GM10266 (cell line): ENCODE data around the gene PMP22.
A peak's percentile ranks its signal among the peaks of the same experiment; 100 is the strongest.

Source experiments
- DNase-seq: peaks from one replicate; pipeline ENCODE4 v3.0.0; 2012; ENCODE audit errors: extremely low spot score
- CTCF ChIP-seq: IDR thresholded peaks from 2 replicates; pipeline ENCODE4 v1.5.1; 2012; ENCODE audit warnings: mild to moderate bottlenecking, low read depth; ENCODE audit not compliant: control insufficient read depth, insufficient read depth; ENCODE audit errors: missing control alignments

PMP22 gene

GRCh38 chr17:15262291-15263205 lies 2.6 kb downstream of the PMP22 start:
- no peak for TF ChIP-seq CTCF
- no peak for DNase-seq

- no peak for TF ChIP-seq CTCF
- DNase-seq, result peak; percentile 36
Measured at GRCh38 chr17:15261802-15262290, 3.3 kb downstream of the PMP22 start.

- no peak for DNase-seq
Measured at GRCh38 chr17:15261258-15261801, 3.8 kb downstream of the PMP22 start.

GRCh38 chr17:15260376-15261257 lies 4.5 kb downstream of the PMP22 start:
- DNase-seq, result peak; percentile 76

More at GRCh38 chr17:15261258-15261801, 3.8 kb downstream of the PMP22 start:
- TF ChIP-seq CTCF, result no peak

GRCh38 chr17:15257796-15258512 lies 7.2 kb downstream of the PMP22 start:
- no peak for DNase-seq
- TF ChIP-seq CTCF, result no peak

More at GRCh38 chr17:15260376-15261257, 4.5 kb downstream of the PMP22 start:
- TF ChIP-seq CTCF, result peak; percentile 67

GRCh38 chr17:15257258-15257788 lies 7.8 kb downstream of the PMP22 start:
- peak; percentile 71 for TF ChIP-seq CTCF

More at GRCh38 chr17:15257258-15257788, 7.8 kb downstream of the PMP22 start:
- peak; percentile 77 for DNase-seq
